GM12878 (cell line): ENCODE measurements around the gene ANKRD33. TPM values are rescaled to one million over a fixed set of nuclear protein-coding genes. Genes with fewer than 3 reads are reported as not detected.

ENCODE experiments used
- ATAC-seq: fragments of 200-7000 bp; cut with Tn5 transposase; 3 replicates; pipeline ENCODE4 v1.9.1; 2020; ENCODE audit warnings: mild to moderate bottlenecking, moderate library complexity
- BruUV-seq: library from RNA; stranded (reverse); fragments of 400-500 nt; replicated peaks from 2 replicates; lab custom pipeline; 2021; lab: Mats Ljungman, UMichigan
- CTCF ChIA-PET: fragments of 300-600 bp; sonication (Branson Sonifier 250); formaldehyde crosslinking; extraction: SDS; loops from one replicate; lab custom pipeline; 2021; ENCODE audit warnings: inconsistent platforms; lab: Yijun Ruan, JAX
- POLR2A ChIA-PET: fragments of 350-600 bp; formaldehyde crosslinking; extraction: SDS; loops from one replicate; lab custom pipeline; 2021; ENCODE audit warnings: inconsistent platforms; lab: Charles Lee
- RAD21 ChIA-PET: fragments of 300-600 bp; sonication (Branson Sonifier 250); formaldehyde crosslinking; loops from one replicate; lab custom pipeline; 2023; ENCODE audit warnings: antibody characterized with exemption; ENCODE audit not compliant: unreplicated experiment; lab: Charles Lee
- SMC1A ChIA-PET: fragments of 300-600 bp; sonication (Branson Sonifier 250); formaldehyde crosslinking; loops from one replicate; lab custom pipeline; 2023; ENCODE audit not compliant: unreplicated experiment, uncharacterized antibody; lab: Charles Lee
- DNase-seq: peaks from one replicate; pipeline ENCODE4 v3.0.0-alpha.2; 2011; ENCODE audit warnings: low read depth, low spot score
- FAIRE-seq: peaks from 3 replicates; lab custom pipeline; 2011; peaks lifted over from hg19 to GRCh38; lab: Jason Lieb, UNC
- H2AFZ ChIP-seq: 2 replicates; pipeline ENCODE4 v1.6.0; 2011; ENCODE audit warnings: low read depth, low read length, control low read depth; ENCODE audit not compliant: control insufficient read depth
- H3K27ac ChIP-seq: 2 replicates; pipeline ENCODE4 v1.5.1; 2011; ENCODE audit warnings: control low read depth; ENCODE audit not compliant: control insufficient read depth, insufficient read depth
- H3K27me3 ChIP-seq, 2 experiments: replicated peaks in 1 of 2; 2 replicates each; pipeline versions ENCODE4 v1.6.0 to v1.6.1; 2011; ENCODE audit warnings: low read length in 1 of 2; ENCODE audit not compliant: control insufficient read depth in 2 of 2, insufficient read depth in 2 of 2
- H3K36me3 ChIP-seq, 2 experiments: 2 replicates each; pipeline ENCODE4 v1.5.1; 2011; ENCODE audit warnings: low read length in 1 of 2; ENCODE audit not compliant: control insufficient read depth in 2 of 2, insufficient read depth in 2 of 2
- H3K4me1 ChIP-seq: 2 replicates; pipeline ENCODE4 v1.6.1; 2011; ENCODE audit warnings: mild to moderate bottlenecking, low read length, moderate library complexity, mixed read lengths; ENCODE audit not compliant: control insufficient read depth, insufficient read depth
- H3K4me2 ChIP-seq: 2 replicates; pipeline ENCODE4 v1.6.0; 2011; ENCODE audit warnings: control low read depth; ENCODE audit not compliant: control insufficient read depth, insufficient read depth
- H3K4me3 ChIP-seq: fragments of 200-600 bp; sonication (generic); 2 replicates; pipeline ENCODE4 v1.5.1; 2016
- H3K79me2 ChIP-seq: 2 replicates; pipeline ENCODE4 v1.6.0; 2011; ENCODE audit warnings: low read length; ENCODE audit not compliant: control insufficient read depth, insufficient read depth
- H3K9ac ChIP-seq: 2 replicates; pipeline ENCODE4 v1.8.0; 2011; ENCODE audit warnings: low read length, control low read depth, mixed read lengths; ENCODE audit not compliant: control insufficient read depth, insufficient read depth
- H3K9me3 ChIP-seq: replicated peaks from 3 replicates; pipeline ENCODE4 v1.5.1; 2011; ENCODE audit warnings: mild to moderate bottlenecking, low read length; ENCODE audit not compliant: control insufficient read depth, insufficient read depth
- H4K20me1 ChIP-seq: 2 replicates; pipeline ENCODE4 v1.6.0; 2011; ENCODE audit not compliant: control insufficient read depth, insufficient read depth
- BACH1 ChIP-seq: fragments of 450-650 bp; IDR thresholded peaks from 2 replicates; pipeline ENCODE4 v1.6.1; 2017; ENCODE audit warnings: mild to moderate bottlenecking, borderline replicate concordance
- BCL11A ChIP-seq: IDR thresholded peaks from 2 replicates; pipeline ENCODE4 v1.6.1; 2011; ENCODE audit warnings: low read depth, low read length
- FOXK2 ChIP-seq: fragments of 450-650 bp; IDR thresholded peaks from 2 replicates; pipeline ENCODE4 v1.6.1; 2017; ENCODE audit warnings: mild to moderate bottlenecking, moderate library complexity
- JUNB ChIP-seq: IDR thresholded peaks from 2 replicates; pipeline ENCODE4 v1.6.1; 2016; ENCODE audit warnings: antibody characterized with exemption, mild to moderate bottlenecking
- MTA3 ChIP-seq: IDR thresholded peaks from 2 replicates; pipeline ENCODE4 v1.6.1; 2012; ENCODE audit warnings: low read length, inconsistent platforms, borderline replicate concordance
- POLR2A ChIP-seq: IDR thresholded peaks from 2 replicates; pipeline ENCODE4 v1.6.1; 2011; ENCODE audit warnings: low read depth, mild to moderate bottlenecking, low read length
- RCOR1 ChIP-seq: conservative IDR thresholded peaks from 2 replicates; pipeline ENCODE4 v1.6.1; 2012; ENCODE audit warnings: low read depth, low read length, improper control_type of control experiment
- RELA ChIP-seq: fragments of 450-650 bp; IDR thresholded peaks from 2 replicates; pipeline ENCODE4 v1.8.0; 2014; ENCODE audit warnings: borderline replicate concordance; ENCODE audit not compliant: partially characterized antibody
- SMAD1 ChIP-seq: fragments of 450-650 bp; IDR thresholded peaks from 2 replicates; pipeline ENCODE4 v1.6.1; 2018; ENCODE audit warnings: mild to moderate bottlenecking, low read depth; ENCODE audit not compliant: partially characterized antibody
- SREBF2 ChIP-seq: IDR thresholded peaks from 2 replicates; pipeline ENCODE4 v1.6.1; 2012; ENCODE audit warnings: mild to moderate bottlenecking, low read length
- ZBED1 ChIP-seq: IDR thresholded peaks from 2 replicates; pipeline ENCODE4 v1.6.1; 2016; ENCODE audit warnings: borderline replicate concordance
- ZBTB4 ChIP-seq: fragments of 450-650 bp; formaldehyde crosslinking; IDR thresholded peaks from 2 replicates; pipeline ENCODE4 v1.4.0; 2022; ENCODE audit warnings: mild to moderate bottlenecking, moderate library complexity
- WGBS: methylation state at CpG from one replicate; pipeline ENCODE4 v1.1.6; 2016; ENCODE audit warnings: low lambda C conversion rate; ENCODE audit not compliant: insufficient replicate concordance, insufficient coverage; ENCODE audit errors: missing lambda C conversion rate; 5-methylcytosine and 5-hydroxymethylcytosine counted together
- in situ Hi-C: fragments of 300-500 bp; cut with MboI; formaldehyde crosslinking; loops from 9 replicates; pipeline ENCODE4 v1.14.3; 2018; ENCODE audit warnings: mixed read lengths
- intact Hi-C: fragments of 100-400 bp; cut with micrococcal nuclease; formaldehyde crosslinking; loops from one replicate; pipeline ENCODE4 v1.14.2; 2022; ENCODE audit not compliant: unreplicated experiment
- polyA plus RNA-seq, 11 experiments: library from polyadenylated mRNA; depleted of rRNA in 4 of 11; unstranded in 6 of 11; stranded (reverse) in 5 of 11; fragments of >200 nt; fragmentation: Nextera tagmentation in 4 of 11; fragmentation: Illumina TruSeq in 1 of 11; extraction: Ambion mirVana in 4 of 11; extraction: Trizol in 1 of 11; gene quantifications; 1 replicate in 1 of 11; 2 replicates in 10 of 11; pipeline versions ENCODE4 v1.2.1 to v1.2.3, GENCODE V29; 2011 to 2016; ENCODE audit warnings: inconsistent platforms in 2 of 11, missing spikeins in 2 of 11, low read depth in 1 of 11
- total RNA-seq, 4 experiments: library from RNA; depleted of rRNA in 3 of 4; stranded (reverse); fragments of >200 nt in 3 of 4; fragmentation: Illumina TruSeq in 1 of 4; extraction: Trizol in 1 of 4; gene quantifications; 2 replicates each; pipeline versions ENCODE4 v1.2.1 to v1.2.3, GENCODE V29; 2013 to 2021
- TF ChIP-seq, protein P1 (sequence below): IDR thresholded peaks from 2 replicates; pipeline ENCODE4 v1.6.1; 2011; ENCODE audit warnings: low read depth, low read length, improper control_type of control experiment, borderline replicate concordance
- TF ChIP-seq, protein P2 (sequence below): fragments of 150-350 bp; IDR thresholded peaks from 2 replicates; pipeline ENCODE4 v1.6.1; 2014; ENCODE audit warnings: mild to moderate bottlenecking, low read depth, low read length
- TF ChIP-seq, protein P3 (sequence below): fragments of 450-650 bp; IDR thresholded peaks from 2 replicates; pipeline ENCODE4 v1.6.1; 2017; ENCODE audit warnings: mild to moderate bottlenecking, low read depth, inconsistent platforms; ENCODE audit not compliant: poor library complexity, severe bottlenecking
- TF ChIP-seq, protein P4 (sequence below), 3 experiments: IDR thresholded peaks in 2 of 3; conservative IDR thresholded peaks in 1 of 3; 2 replicates each; pipeline ENCODE4 v1.5.1; 2011; ENCODE audit warnings: low read depth in 3 of 3, low read length in 3 of 3, mild to moderate bottlenecking in 3 of 3, control low read depth in 2 of 3, moderate library complexity in 2 of 3, inconsistent platforms in 1 of 3, mixed read lengths in 1 of 3; ENCODE audit not compliant: control insufficient read depth in 2 of 3, insufficient read depth in 1 of 3; ENCODE audit errors: extremely low read depth in 1 of 3

ANKRD33 gene
- total and polyA plus RNA-seq, 10 of the 15 experiments (the other 5 are each of a cell fraction or from before 2014, with no cell fraction given) = not detected

DNA sequence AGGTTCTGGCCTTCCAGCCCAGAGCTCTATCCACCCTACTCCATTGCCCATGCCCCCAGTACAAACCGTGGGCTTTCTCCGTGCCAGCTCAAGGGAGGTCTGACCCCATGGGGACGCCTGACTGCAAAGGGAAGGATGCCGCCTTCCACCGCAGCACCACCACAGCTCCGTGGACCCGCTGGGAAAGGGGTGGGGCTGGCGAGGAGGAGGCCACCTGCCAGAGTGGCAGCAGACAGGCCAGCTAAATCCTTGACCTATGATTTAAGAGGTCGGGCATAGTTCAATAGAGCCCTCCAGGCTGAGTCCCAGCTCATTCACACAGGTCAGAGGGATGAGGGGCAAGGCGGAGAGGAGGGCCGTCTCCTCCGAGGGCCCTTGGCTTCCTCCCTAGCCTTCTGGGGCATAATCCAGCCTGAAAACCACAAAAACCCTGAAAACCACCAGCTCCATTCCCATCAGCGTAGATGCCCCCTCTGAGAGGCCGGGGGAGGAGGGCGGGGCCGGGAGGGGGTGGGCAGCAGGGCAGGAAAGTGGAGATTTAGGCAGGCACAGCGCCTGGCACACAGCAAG, 24.5 kb upstream of the ANKRD33 start:
- POLR2A ChIA-PET = no interaction called here
- ATAC-seq (no peak), DNase-seq (no peak), FAIRE-seq (no peak)
- RAD21 ChIA-PET = no interaction called here
- no peaks in the 10 kb centered on the region for H3K36me3 ChIP-seq
- H3K79me2 ChIP-seq = no peaks in the 10 kb centered on the region
- no peak overlapping the region for H2AFZ ChIP-seq
- CTCF ChIA-PET = no interaction called here
- H3K4me3 ChIP-seq = no peak overlapping the region
- H3K9ac ChIP-seq = no peak overlapping the region
- SMC1A ChIA-PET = no interaction called here
- no TSS peak for BruUV-seq
- H4K20me1 ChIP-seq = no peaks in the 10 kb centered on the region
- no peak overlapping the region for H3K4me2 ChIP-seq
- 3% methylated on average over 15 of the region's 17 CpGs for WGBS
- peaks cover 15 to 17% of the 10 kb centered on the region in 2 experiments for H3K27me3 ChIP-seq
- no peak overlapping the region for H3K27ac ChIP-seq
- no peaks in the 10 kb centered on the region for H3K4me1 ChIP-seq
- in situ Hi-C loops (no loop called here), intact Hi-C loops (no loop called here)
- H3K9me3 ChIP-seq = no peaks in the 10 kb centered on the region
- TF ChIP-seq POLR2A (no peak), RCOR1 (no peak), BACH1 (no peak), ZBTB4 (no peak), RELA (no peak), SMAD1 (no peak), FOXK2 (no peak), MTA3 (no peak), SREBF2 (no peak), ZBED1 (no peak), BCL11A (no peak), JUNB (no peak)
- TF ChIP-seq, protein P1, sequence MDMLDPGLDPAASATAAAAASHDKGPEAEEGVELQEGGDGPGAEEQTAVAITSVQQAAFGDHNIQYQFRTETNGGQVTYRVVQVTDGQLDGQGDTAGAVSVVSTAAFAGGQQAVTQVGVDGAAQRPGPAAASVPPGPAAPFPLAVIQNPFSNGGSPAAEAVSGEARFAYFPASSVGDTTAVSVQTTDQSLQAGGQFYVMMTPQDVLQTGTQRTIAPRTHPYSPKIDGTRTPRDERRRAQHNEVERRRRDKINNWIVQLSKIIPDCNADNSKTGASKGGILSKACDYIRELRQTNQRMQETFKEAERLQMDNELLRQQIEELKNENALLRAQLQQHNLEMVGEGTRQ = no peak
- TF ChIP-seq, protein P2, sequence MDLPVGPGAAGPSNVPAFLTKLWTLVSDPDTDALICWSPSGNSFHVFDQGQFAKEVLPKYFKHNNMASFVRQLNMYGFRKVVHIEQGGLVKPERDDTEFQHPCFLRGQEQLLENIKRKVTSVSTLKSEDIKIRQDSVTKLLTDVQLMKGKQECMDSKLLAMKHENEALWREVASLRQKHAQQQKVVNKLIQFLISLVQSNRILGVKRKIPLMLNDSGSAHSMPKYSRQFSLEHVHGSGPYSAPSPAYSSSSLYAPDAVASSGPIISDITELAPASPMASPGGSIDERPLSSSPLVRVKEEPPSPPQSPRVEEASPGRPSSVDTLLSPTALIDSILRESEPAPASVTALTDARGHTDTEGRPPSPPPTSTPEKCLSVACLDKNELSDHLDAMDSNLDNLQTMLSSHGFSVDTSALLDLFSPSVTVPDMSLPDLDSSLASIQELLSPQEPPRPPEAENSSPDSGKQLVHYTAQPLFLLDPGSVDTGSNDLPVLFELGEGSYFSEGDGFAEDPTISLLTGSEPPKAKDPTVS = no peak
- TF ChIP-seq, protein P3, sequence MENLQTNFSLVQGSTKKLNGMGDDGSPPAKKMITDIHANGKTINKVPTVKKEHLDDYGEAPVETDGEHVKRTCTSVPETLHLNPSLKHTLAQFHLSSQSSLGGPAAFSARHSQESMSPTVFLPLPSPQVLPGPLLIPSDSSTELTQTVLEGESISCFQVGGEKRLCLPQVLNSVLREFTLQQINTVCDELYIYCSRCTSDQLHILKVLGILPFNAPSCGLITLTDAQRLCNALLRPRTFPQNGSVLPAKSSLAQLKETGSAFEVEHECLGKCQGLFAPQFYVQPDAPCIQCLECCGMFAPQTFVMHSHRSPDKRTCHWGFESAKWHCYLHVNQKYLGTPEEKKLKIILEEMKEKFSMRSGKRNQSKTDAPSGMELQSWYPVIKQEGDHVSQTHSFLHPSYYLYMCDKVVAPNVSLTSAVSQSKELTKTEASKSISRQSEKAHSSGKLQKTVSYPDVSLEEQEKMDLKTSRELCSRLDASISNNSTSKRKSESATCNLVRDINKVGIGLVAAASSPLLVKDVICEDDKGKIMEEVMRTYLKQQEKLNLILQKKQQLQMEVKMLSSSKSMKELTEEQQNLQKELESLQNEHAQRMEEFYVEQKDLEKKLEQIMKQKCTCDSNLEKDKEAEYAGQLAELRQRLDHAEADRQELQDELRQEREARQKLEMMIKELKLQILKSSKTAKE = no peak
- TF ChIP-seq, protein P4, sequence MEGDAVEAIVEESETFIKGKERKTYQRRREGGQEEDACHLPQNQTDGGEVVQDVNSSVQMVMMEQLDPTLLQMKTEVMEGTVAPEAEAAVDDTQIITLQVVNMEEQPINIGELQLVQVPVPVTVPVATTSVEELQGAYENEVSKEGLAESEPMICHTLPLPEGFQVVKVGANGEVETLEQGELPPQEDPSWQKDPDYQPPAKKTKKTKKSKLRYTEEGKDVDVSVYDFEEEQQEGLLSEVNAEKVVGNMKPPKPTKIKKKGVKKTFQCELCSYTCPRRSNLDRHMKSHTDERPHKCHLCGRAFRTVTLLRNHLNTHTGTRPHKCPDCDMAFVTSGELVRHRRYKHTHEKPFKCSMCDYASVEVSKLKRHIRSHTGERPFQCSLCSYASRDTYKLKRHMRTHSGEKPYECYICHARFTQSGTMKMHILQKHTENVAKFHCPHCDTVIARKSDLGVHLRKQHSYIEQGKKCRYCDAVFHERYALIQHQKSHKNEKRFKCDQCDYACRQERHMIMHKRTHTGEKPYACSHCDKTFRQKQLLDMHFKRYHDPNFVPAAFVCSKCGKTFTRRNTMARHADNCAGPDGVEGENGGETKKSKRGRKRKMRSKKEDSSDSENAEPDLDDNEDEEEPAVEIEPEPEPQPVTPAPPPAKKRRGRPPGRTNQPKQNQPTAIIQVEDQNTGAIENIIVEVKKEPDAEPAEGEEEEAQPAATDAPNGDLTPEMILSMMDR (IDR thresholded peaks at IDR 0.05 in 2 of 3, conservative IDR thresholded peaks at IDR 0.05 in 1 of 3; ENCODE audit: control insufficient read depth in 2 of 3, extremely low read depth in 1 of 3, insufficient read depth in 1 of 3, low read depth in 3 of 3, low read length in 3 of 3) = no peak
